H9 (cell line): ENCODE results near the gene CRELD2. TPM values are rescaled to one million over a fixed set of nuclear protein-coding genes. Genes with fewer than 3 reads are reported as not detected.
A peak's percentile ranks its signal among the peaks of the same experiment; 100 is the strongest.

Source experiments
- DNase-seq: peaks from one replicate; pipeline ENCODE4 v3.0.0-alpha.2; 2017
- H2AFZ ChIP-seq: one replicate; pipeline ENCODE4 v1.6.1; 2013; ENCODE audit warnings: mild to moderate bottlenecking, low read length, control low read depth, moderate library complexity
- H2AK5ac ChIP-seq: 2 replicates; pipeline ENCODE4 v1.6.1; 2013; ENCODE audit warnings: low read length, control low read depth, mixed read lengths; ENCODE audit not compliant: insufficient read length
- H2BK120ac ChIP-seq: one replicate; pipeline ENCODE4 v1.6.1; 2013; ENCODE audit warnings: low read depth, mild to moderate bottlenecking, low read length, control low read depth, inconsistent platforms; ENCODE audit not compliant: poor library complexity, severe bottlenecking
- H2BK12ac ChIP-seq: 2 replicates; pipeline ENCODE4 v1.6.1; 2013; ENCODE audit warnings: low read length, control low read depth, mixed read lengths, low read depth; ENCODE audit not compliant: insufficient read length
- H2BK15ac ChIP-seq: 2 replicates; pipeline ENCODE4 v1.6.1; 2013; ENCODE audit warnings: low read depth, low read length, control low read depth
- H2BK20ac ChIP-seq: one replicate; pipeline ENCODE4 v1.6.1; 2013; ENCODE audit warnings: low read depth, mild to moderate bottlenecking, low read length, control low read depth, inconsistent platforms; ENCODE audit not compliant: poor library complexity, severe bottlenecking
- H2BK5ac ChIP-seq: 2 replicates; pipeline ENCODE4 v1.6.1; 2013; ENCODE audit warnings: low read length, control low read depth, mixed read lengths; ENCODE audit not compliant: insufficient read length
- H3K14ac ChIP-seq: 2 replicates; pipeline ENCODE4 v1.6.1; 2013; ENCODE audit warnings: low read length, control low read depth; ENCODE audit not compliant: insufficient read depth
- H3K18ac ChIP-seq: 2 replicates; pipeline ENCODE4 v1.6.1; 2013; ENCODE audit warnings: low read depth, mild to moderate bottlenecking, mixed read lengths, low read length, control low read depth; ENCODE audit not compliant: insufficient read length
- H3K23ac ChIP-seq: 2 replicates; pipeline ENCODE4 v1.6.1; 2013; ENCODE audit warnings: low read length, control low read depth, mixed read lengths, low read depth; ENCODE audit not compliant: insufficient read length
- H3K23me2 ChIP-seq: 2 replicates; pipeline ENCODE4 v1.6.1; 2013; ENCODE audit warnings: low read depth, mild to moderate bottlenecking, mixed read lengths, low read length, control low read depth; ENCODE audit not compliant: insufficient read length, poor library complexity, severe bottlenecking
- H3K27ac ChIP-seq: 2 replicates; pipeline ENCODE4 v1.5.1; 2013; ENCODE audit warnings: low read length, control low read depth, mixed read lengths, low read depth; ENCODE audit not compliant: insufficient read length
- H3K27me3 ChIP-seq: 2 replicates; pipeline ENCODE4 v1.6.1; 2013; ENCODE audit warnings: low read length, control low read depth, inconsistent platforms; ENCODE audit not compliant: insufficient read depth
- H3K4ac ChIP-seq: 2 replicates; pipeline ENCODE4 v1.6.1; 2013; ENCODE audit warnings: low read depth, mild to moderate bottlenecking, control low read depth, inconsistent platforms, low read length, moderate library complexity
- H3K4me1 ChIP-seq: 2 replicates; pipeline ENCODE4 v1.6.1; 2013; ENCODE audit warnings: low read length, control low read depth, inconsistent platforms; ENCODE audit not compliant: insufficient read depth
- H3K4me2 ChIP-seq: 2 replicates; pipeline ENCODE4 v1.6.1; 2013; ENCODE audit warnings: low read length, control low read depth, mixed read lengths; ENCODE audit not compliant: insufficient read length, insufficient read depth
- H3K56ac ChIP-seq: 2 replicates; pipeline ENCODE4 v1.6.1; 2013; ENCODE audit warnings: low read depth, mild to moderate bottlenecking, mixed read lengths, low read length, control low read depth; ENCODE audit not compliant: insufficient read length
- H3K79me1 ChIP-seq: 2 replicates; pipeline ENCODE4 v1.6.1; 2013; ENCODE audit warnings: low read depth, mild to moderate bottlenecking, moderate library complexity, low read length, control low read depth, inconsistent platforms; ENCODE audit not compliant: insufficient read depth, poor library complexity, severe bottlenecking
- H3K79me2 ChIP-seq: 2 replicates; pipeline ENCODE4 v1.6.1; 2013; ENCODE audit warnings: low read length, control low read depth, inconsistent platforms; ENCODE audit not compliant: insufficient read depth
- H3K9ac ChIP-seq: 2 replicates; pipeline ENCODE4 v1.6.1; 2013; ENCODE audit warnings: low read length, control low read depth, mixed read lengths; ENCODE audit not compliant: insufficient read length; ENCODE audit errors: extremely low read depth
- H3K9me3 ChIP-seq: one replicate; pipeline ENCODE4 v1.6.1; 2013; ENCODE audit warnings: low read depth, low read length, inconsistent platforms; ENCODE audit not compliant: control insufficient read depth
- H3T11ph ChIP-seq: one replicate; pipeline ENCODE4 v1.6.1; 2013; ENCODE audit warnings: mild to moderate bottlenecking, low read length, control low read depth, inconsistent platforms
- H4K20me1 ChIP-seq: one replicate; pipeline ENCODE4 v1.6.1; 2013; ENCODE audit not compliant: control insufficient read depth, insufficient read length, insufficient read depth
- H4K5ac ChIP-seq: 2 replicates; pipeline ENCODE4 v1.6.1; 2013; ENCODE audit warnings: low read depth, mild to moderate bottlenecking, mixed read lengths, low read length, control low read depth; ENCODE audit not compliant: insufficient read length
- H4K8ac ChIP-seq: replicated peaks from 2 replicates; pipeline ENCODE4 v1.6.1; 2013; ENCODE audit warnings: low read length, control low read depth, mixed read lengths, low read depth; ENCODE audit not compliant: insufficient read length
- H4K91ac ChIP-seq: 2 replicates; pipeline ENCODE4 v1.6.1; 2013; ENCODE audit warnings: low read depth, mild to moderate bottlenecking, moderate library complexity, mixed read lengths, low read length, control low read depth; ENCODE audit not compliant: insufficient read length
- H3K27ac Mint-ChIP-seq, 3 experiments: 2 replicates in 2 of 3; 3 replicates in 1 of 3; pipeline ENCODE4 v1.8.0; 2020 to 2021; ENCODE audit warnings: mixed read lengths in 3 of 3, mild to moderate bottlenecking in 1 of 3, moderate library complexity in 1 of 3
- H3K27me3 Mint-ChIP-seq: 2 replicates; pipeline ENCODE4 v1.8.0; 2021; ENCODE audit warnings: low read depth, mild to moderate bottlenecking, moderate library complexity, mixed read lengths
- H3K36me3 Mint-ChIP-seq, 3 experiments: 2 replicates in 2 of 3; 3 replicates in 1 of 3; pipeline ENCODE4 v1.8.0; 2020 to 2021; ENCODE audit warnings: low read depth in 3 of 3, mixed read lengths in 3 of 3; ENCODE audit not compliant: insufficient read depth in 1 of 3
- H3K4me1 Mint-ChIP-seq, 2 experiments: 2 replicates each; pipeline ENCODE4 v1.8.0; 2020; ENCODE audit warnings: mixed read lengths in 2 of 2
- H3K4me3 Mint-ChIP-seq, 2 experiments: 2 replicates in 1 of 2; 3 replicates in 1 of 2; pipeline ENCODE4 v1.8.0; 2020 to 2021; ENCODE audit warnings: mild to moderate bottlenecking in 2 of 2, mixed read lengths in 2 of 2, moderate library complexity in 1 of 2
- H3K9me3 Mint-ChIP-seq, 2 experiments: 2 replicates in 1 of 2; 3 replicates in 1 of 2; pipeline ENCODE4 v1.8.0; 2020; ENCODE audit warnings: mild to moderate bottlenecking in 2 of 2, mixed read lengths in 2 of 2, moderate library complexity in 1 of 2
- WGBS: extraction: QIAGEN DNeasy Blood & Tissue Kit; methylation state at CpG from one replicate; pipeline ENCODE4 v1.1.7; 2013; ENCODE audit warnings: missing lambda C conversion rate, low lambda C conversion rate, mixed read lengths; ENCODE audit not compliant: insufficient read length; ENCODE audit errors: extremely low coverage; 5-methylcytosine and 5-hydroxymethylcytosine counted together
- total RNA-seq: library from RNA; stranded (reverse); gene quantifications from 2 replicates; pipeline ENCODE4 v1.2.1, GENCODE V29; 2021
- TF ChIP-seq, protein P1 (sequence below): fragments of 200-600 bp; sonication (generic); conservative IDR thresholded peaks from 3 replicates; pipeline ENCODE4 v1.8.0; 2021; ENCODE audit warnings: antibody characterized with exemption, mild to moderate bottlenecking

CRELD2 gene
- total RNA-seq, 1 experiment from 2014 or later: 34.7 TPM

- peaks cover 15 to 25% of the 10 kb centered on the region in 2 experiments for H3K9me3 Mint-ChIP-seq
- Histone ChIP-seq H2AK5ac (no peak overlapping the region), H3K18ac (no peak overlapping the region), H3K4ac (no peak overlapping the region), H2BK12ac (no peak overlapping the region), H2BK15ac (no peak overlapping the region), H3K23ac (no peak overlapping the region), H2BK120ac (no peak overlapping the region), H4K5ac (no peak overlapping the region), H3K14ac (no peak overlapping the region), H4K8ac (no peak overlapping the region), H4K91ac (no peak overlapping the region), H3K23me2 (no peaks in the 10 kb centered on the region), H3K56ac (no peak overlapping the region), H3K79me2 (peaks cover 2% of the 10 kb centered on the region; the same call in 1 of the 2 replicates), H2AFZ (no peak overlapping the region), H3K9ac (no peak overlapping the region), H2BK5ac (no peak overlapping the region), H3K27me3 (no peaks in the 10 kb centered on the region), H2BK20ac (no peak overlapping the region), H4K20me1 (peaks cover 5% of the 10 kb centered on the region), H3K27ac (no peak overlapping the region), H3K79me1 (peaks cover 2% of the 10 kb centered on the region), H3K4me1 (no peaks in the 10 kb centered on the region; the same call in 1 of the 2 replicates), H3T11ph (no peak overlapping the region), H3K9me3 (no peaks in the 10 kb centered on the region), H3K4me2 (no peak overlapping the region)
- peaks cover 8 to 9% of the 10 kb centered on the region in 2 experiments for H3K4me1 Mint-ChIP-seq
- H3K4me3 Mint-ChIP-seq: no peak overlapping the region
- TF ChIP-seq, protein P1, sequence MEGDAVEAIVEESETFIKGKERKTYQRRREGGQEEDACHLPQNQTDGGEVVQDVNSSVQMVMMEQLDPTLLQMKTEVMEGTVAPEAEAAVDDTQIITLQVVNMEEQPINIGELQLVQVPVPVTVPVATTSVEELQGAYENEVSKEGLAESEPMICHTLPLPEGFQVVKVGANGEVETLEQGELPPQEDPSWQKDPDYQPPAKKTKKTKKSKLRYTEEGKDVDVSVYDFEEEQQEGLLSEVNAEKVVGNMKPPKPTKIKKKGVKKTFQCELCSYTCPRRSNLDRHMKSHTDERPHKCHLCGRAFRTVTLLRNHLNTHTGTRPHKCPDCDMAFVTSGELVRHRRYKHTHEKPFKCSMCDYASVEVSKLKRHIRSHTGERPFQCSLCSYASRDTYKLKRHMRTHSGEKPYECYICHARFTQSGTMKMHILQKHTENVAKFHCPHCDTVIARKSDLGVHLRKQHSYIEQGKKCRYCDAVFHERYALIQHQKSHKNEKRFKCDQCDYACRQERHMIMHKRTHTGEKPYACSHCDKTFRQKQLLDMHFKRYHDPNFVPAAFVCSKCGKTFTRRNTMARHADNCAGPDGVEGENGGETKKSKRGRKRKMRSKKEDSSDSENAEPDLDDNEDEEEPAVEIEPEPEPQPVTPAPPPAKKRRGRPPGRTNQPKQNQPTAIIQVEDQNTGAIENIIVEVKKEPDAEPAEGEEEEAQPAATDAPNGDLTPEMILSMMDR: no peak
- H3K27me3 Mint-ChIP-seq: no peaks in the 10 kb centered on the region
- no peak for DNase-seq
- H3K36me3 Mint-ChIP-seq: peaks cover 53 to 75% (median 66%) of the 10 kb centered on the region in 3 experiments
- 0 out of 7 replicates have a peak overlapping the region, but pooled peaks of 1 of the 3 experiments have one; percentile 29 for H3K27ac Mint-ChIP-seq
- WGBS: no CpG with 5 or more reads among the region's 21 CpGs
Measured at GRCh38 chr22:49882519-49883293, 35.7 kb upstream of the CRELD2 start.
